ENCODE measurements around the gene IMP3.
"Not testable (repeated sequence)": the region's sequence is repeated elsewhere in the genome, so short reads cannot be mapped to it uniquely, and the experiment has no call there.

IMP3 gene

GRCh38 chr15:75684648-75685047, 44.6 kb upstream of the IMP3 start:
- no peak for DNase-seq (ENCODE audit: low spot score)
- TF ChIP-seq, protein P1, sequence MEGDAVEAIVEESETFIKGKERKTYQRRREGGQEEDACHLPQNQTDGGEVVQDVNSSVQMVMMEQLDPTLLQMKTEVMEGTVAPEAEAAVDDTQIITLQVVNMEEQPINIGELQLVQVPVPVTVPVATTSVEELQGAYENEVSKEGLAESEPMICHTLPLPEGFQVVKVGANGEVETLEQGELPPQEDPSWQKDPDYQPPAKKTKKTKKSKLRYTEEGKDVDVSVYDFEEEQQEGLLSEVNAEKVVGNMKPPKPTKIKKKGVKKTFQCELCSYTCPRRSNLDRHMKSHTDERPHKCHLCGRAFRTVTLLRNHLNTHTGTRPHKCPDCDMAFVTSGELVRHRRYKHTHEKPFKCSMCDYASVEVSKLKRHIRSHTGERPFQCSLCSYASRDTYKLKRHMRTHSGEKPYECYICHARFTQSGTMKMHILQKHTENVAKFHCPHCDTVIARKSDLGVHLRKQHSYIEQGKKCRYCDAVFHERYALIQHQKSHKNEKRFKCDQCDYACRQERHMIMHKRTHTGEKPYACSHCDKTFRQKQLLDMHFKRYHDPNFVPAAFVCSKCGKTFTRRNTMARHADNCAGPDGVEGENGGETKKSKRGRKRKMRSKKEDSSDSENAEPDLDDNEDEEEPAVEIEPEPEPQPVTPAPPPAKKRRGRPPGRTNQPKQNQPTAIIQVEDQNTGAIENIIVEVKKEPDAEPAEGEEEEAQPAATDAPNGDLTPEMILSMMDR (IDR thresholded peaks at IDR 0.05; ENCODE audit: extremely low read depth, missing control alignments): no peak

GRCh38 chr15:75683646-75684312, 43.8 kb upstream of the IMP3 start:
- TF ChIP-seq, protein P1 (IDR thresholded peaks at IDR 0.05; ENCODE audit: extremely low read depth, missing control alignments): peak; percentile 78
- peak; percentile 87 for DNase-seq (ENCODE audit: low spot score)

DNA sequence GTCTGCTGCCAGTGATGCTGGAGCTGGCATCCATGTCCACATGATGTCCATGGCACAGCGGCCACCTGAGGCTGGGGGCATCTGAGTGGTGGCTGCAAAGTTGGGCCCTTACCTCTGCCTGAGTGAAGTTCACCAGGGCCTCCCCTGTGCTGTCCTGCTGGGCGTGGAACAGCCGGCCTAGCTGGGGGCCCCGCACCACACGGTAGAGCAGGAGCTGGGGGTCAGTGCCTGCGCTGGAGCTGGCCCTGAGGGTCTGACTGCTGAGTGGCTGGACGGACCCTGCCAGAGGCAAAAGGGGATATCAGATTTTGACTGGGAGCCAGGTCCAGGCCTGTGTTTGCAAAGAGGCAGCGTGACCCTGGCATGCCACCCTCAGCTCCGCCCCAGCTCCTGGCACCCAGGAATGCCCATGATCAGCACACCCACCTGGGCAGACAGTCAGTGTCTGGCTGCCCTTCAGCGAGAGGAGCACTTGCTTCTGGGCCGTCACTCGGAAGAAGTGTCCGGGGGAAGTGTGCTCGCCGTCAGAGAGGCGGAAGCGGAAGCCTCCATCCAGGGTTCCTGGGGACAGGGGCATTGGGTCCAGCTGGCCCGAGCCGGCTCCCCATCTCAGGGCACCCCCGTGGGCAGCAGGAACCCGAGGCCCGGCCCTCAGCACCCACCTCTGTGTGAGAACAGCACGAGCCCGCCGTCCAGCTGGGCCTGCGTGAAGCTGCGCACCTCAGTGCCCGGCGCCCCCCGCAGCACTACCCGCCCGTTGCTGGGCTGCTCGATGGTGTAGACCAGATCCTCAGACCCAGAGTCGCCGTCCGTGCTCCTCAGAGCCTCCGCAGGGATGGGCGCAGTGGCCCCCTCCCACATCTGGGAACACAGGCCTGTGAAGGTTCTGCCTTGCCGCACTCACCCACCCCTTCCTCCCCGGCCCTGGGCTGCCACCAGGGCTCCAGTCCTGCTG, 42.4 kb upstream of the IMP3 start:
- TF ChIP-seq, protein P1 (IDR thresholded peaks at IDR 0.05; ENCODE audit: extremely low read depth, missing control alignments): no peak
- no peak for DNase-seq (ENCODE audit: low spot score)

- TF ChIP-seq, protein P1 (IDR thresholded peaks at IDR 0.05; ENCODE audit: extremely low read depth, missing control alignments): no peak
- no peak for DNase-seq (ENCODE audit: low spot score)
Observed at GRCh38 chr15:75680007-75680789, 40.2 kb upstream of the IMP3 start.

GRCh38 chr15:75678324-75678690, 38.3 kb upstream of the IMP3 start:
- not testable (repeated sequence) for DNase-seq (ENCODE audit: low spot score)

GRCh38 chr15:75677465-75678323, 37.7 kb upstream of the IMP3 start:
- TF ChIP-seq, protein P1 (IDR thresholded peaks at IDR 0.05; ENCODE audit: extremely low read depth, missing control alignments): peak; percentile 8
- DNase-seq (ENCODE audit: low spot score): no peak

Measured in GM20000 (cell line).